Lower leg skin (tissue), 4 donors: ENCODE data around the gene GRAMD4. TPM values are rescaled to one million over a fixed set of nuclear protein-coding genes. Genes with fewer than 3 reads are reported as not detected.

Source experiments
- DNase-seq, 2 donors: peaks; one replicate each; pipeline ENCODE4 v3.0.0-alpha.2; 2019; ENCODE audit warnings: low spot score in 2 of 2
- H3K4me3 ChIP-seq: fragments of 200-600 bp; sonication (generic); 2 replicates; pipeline ENCODE4 v1.5.1; 2017; ENCODE audit warnings: mild to moderate bottlenecking, low read depth; ENCODE audit not compliant: poor library complexity, severe bottlenecking
- CTCF ChIP-seq, 3 donors: fragments of 450-650 bp; IDR thresholded peaks; one replicate each; pipeline ENCODE4 v1.5.1; 2016; ENCODE audit warnings: antibody characterized with exemption in 3 of 3, mild to moderate bottlenecking in 3 of 3, moderate library complexity in 2 of 3
- POLR2A ChIP-seq, 2 donors: fragments of 450-650 bp; IDR thresholded peaks; one replicate each; pipeline ENCODE4 v1.6.1; 2016 to 2017; ENCODE audit warnings: antibody characterized with exemption in 2 of 2, mild to moderate bottlenecking in 1 of 2, moderate library complexity in 1 of 2
- WGBS, 2 donors: methylation state at CpG; one replicate each; pipeline ENCODE4 v1.1.5; 2018; 5-methylcytosine and 5-hydroxymethylcytosine counted together
- intact Hi-C: fragments of 100-400 bp; cut with DNase I; formaldehyde crosslinking; loops from one replicate; pipeline ENCODE4 v1.15.0; 2023; ENCODE audit warnings: low total_unique reads
- total RNA-seq, 4 donors: library from RNA; depleted of rRNA; stranded (reverse); fragments of >200 nt; gene quantifications; one replicate each; pipeline ENCODE4 v1.1.0, GENCODE V29; 2016

Gene GRAMD4
- total RNA-seq, 4 donors from 2014 or later = 78.7 to 136 (median 117) TPM

- no peak for DNase-seq
- 86 to 90% methylated on average over 15 of the region's 24 CpGs for WGBS, 2 donors
- TF ChIP-seq CTCF (IDR thresholded peaks at IDR 0.05) (no peak), POLR2A (IDR thresholded peaks at IDR 0.05) (no peak)
- no peak overlapping the region for H3K4me3 ChIP-seq
- intact Hi-C loops = no loop called here
Observed at GRCh38 chr22:46668116-46668515, 47.9 kb downstream of the GRAMD4 start.

GRCh38 chr22:46669201-46669600 is 49.0 kb downstream of the GRAMD4 start:
- no peak overlapping the region for H3K4me3 ChIP-seq
- 90 to 94% methylated on average over 9 of the region's 9 CpGs for WGBS, 2 donors
- intact Hi-C loops = no loop called here
- DNase-seq = no peak
- TF ChIP-seq CTCF (IDR thresholded peaks at IDR 0.05) = no peak
- TF ChIP-seq POLR2A (IDR thresholded peaks at IDR 0.05) = no peak

- intact Hi-C loops = no loop called here
- no peak for DNase-seq
- TF ChIP-seq CTCF (IDR thresholded peaks at IDR 0.05) (no peak), POLR2A (IDR thresholded peaks at IDR 0.05) (no peak)
- 76 to 83% methylated on average over 17 of the region's 17 CpGs for WGBS, 2 donors
- H3K4me3 ChIP-seq = no peak overlapping the region
Observed at GRCh38 chr22:46671824-46672432, 51.7 kb downstream of the GRAMD4 start.

- WGBS, 2 donors = 43 to 44% methylated on average over 17 to 18 of the region's 18 CpGs
- TF ChIP-seq POLR2A (IDR thresholded peaks at IDR 0.05) (no peak), CTCF (IDR thresholded peaks at IDR 0.05) (no peak)
- no peak overlapping the region for H3K4me3 ChIP-seq
- no peak for DNase-seq
- intact Hi-C loops = no loop called here
Observed at GRCh38 chr22:46672731-46673130, 52.5 kb downstream of the GRAMD4 start.

GRCh38 chr22:46673205-46673604 is 53.0 kb downstream of the GRAMD4 start:
- DNase-seq = no peak
- no peak overlapping the region for H3K4me3 ChIP-seq
- no peak for TF ChIP-seq CTCF (IDR thresholded peaks at IDR 0.05)
- TF ChIP-seq POLR2A (IDR thresholded peaks at IDR 0.05) = no peak
- WGBS, 2 donors = 80 to 88% methylated on average over 9 to 10 of the region's 10 CpGs
- intact Hi-C loops = no loop called here

- intact Hi-C loops = no loop called here
- no peak for TF ChIP-seq POLR2A (IDR thresholded peaks at IDR 0.05)
- no peak for TF ChIP-seq CTCF (IDR thresholded peaks at IDR 0.05)
- no peak for DNase-seq
- H3K4me3 ChIP-seq = no peak overlapping the region
- 88 to 90% methylated on average over 24 to 32 of the region's 32 CpGs for WGBS, 2 donors
Observed at GRCh38 chr22:46673662-46674236, 53.6 kb downstream of the GRAMD4 start.
